Ureter (tissue), 1 donor: Measurements from ENCODE around the gene RPL41. TPM values are rescaled to one million over a fixed set of nuclear protein-coding genes. Genes with fewer than 3 reads are reported as not detected.

Experiments used
- DNase-seq: peaks from one replicate; pipeline ENCODE4 v3.0.0-alpha.2; 2020; ENCODE audit warnings: low spot score
- total RNA-seq: library from RNA; stranded (reverse); gene quantifications from one replicate; pipeline ENCODE4 v1.2.4, GENCODE V29; 2023
- donor health status: DM: yes; HTN: yes; CAD: no.

The RPL41 gene
- total RNA-seq, 1 donor from 2014 or later, result 5,339 TPM

DNA sequence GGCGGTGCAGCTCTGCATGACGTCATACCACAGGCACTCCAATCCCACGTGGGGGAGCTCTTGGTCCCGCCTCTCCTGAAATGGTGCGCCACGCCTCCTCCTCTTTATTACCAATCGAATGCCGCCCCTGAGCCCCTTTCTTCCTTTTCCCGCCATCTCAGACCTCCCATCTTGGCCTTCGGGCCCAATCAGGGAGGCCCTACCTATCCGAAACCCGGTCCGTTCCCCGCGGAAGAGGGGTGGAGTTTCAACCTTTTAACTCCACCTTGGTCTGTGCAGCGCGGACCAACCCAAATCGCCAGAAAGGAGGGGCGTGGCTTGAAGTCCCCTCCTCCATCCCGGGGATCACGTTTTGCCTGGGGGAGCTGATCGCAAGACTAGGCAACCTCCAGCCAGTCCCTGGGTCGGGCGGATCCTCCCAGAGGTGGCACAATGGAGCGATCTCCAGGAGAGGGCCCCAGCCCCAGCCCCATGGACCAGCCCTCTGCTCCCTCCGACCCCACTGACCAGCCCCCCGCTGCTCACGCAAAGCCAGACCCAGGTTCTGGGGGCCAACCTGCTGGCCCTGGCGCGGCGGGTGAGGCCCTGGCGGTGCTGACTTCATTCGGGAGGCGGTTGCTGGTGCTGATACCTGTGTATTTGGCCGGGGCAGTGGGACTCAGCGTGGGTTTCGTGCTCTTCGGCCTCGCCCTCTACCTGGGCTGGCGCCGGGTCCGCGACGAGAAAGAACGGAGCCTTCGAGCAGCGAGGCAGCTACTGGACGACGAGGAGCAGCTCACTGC lies 11.6 kb downstream of the RPL41 start, which contains the start of gene ESYT1:
TSS of gene ESYT1 (plus strand) at position 380 of the 782 bp plus-strand sequence. CDS start at position 433, 53 bp downstream.
- DNase-seq, result peak; percentile 99

DNA sequence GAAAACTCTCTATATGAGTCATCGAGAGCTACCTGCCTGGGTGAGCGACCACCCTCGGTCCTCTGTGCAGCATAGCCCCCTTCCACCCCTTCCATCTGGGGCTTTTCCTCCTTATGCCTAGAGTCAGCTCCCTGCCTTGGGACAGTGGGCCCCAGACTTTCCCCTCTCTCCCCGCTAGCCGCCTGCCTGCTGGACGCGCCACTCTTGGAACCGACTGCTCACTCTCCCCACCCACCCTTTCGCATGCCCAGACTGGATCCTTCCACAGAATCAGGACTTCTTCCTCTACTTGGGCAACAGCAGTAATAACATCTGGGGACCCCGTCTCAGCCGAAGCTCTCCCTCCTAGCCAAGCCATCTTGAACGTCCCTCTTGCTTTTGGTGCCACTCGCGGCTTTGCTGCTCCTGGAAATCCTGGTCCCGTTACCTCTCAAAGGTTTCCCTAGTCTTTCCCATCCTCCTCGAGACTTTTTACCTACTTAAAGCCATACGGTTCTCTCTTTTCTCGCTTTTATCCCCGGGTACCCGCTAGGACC lies 12.3 kb downstream of the RPL41 start:
- no peak for DNase-seq

DNA sequence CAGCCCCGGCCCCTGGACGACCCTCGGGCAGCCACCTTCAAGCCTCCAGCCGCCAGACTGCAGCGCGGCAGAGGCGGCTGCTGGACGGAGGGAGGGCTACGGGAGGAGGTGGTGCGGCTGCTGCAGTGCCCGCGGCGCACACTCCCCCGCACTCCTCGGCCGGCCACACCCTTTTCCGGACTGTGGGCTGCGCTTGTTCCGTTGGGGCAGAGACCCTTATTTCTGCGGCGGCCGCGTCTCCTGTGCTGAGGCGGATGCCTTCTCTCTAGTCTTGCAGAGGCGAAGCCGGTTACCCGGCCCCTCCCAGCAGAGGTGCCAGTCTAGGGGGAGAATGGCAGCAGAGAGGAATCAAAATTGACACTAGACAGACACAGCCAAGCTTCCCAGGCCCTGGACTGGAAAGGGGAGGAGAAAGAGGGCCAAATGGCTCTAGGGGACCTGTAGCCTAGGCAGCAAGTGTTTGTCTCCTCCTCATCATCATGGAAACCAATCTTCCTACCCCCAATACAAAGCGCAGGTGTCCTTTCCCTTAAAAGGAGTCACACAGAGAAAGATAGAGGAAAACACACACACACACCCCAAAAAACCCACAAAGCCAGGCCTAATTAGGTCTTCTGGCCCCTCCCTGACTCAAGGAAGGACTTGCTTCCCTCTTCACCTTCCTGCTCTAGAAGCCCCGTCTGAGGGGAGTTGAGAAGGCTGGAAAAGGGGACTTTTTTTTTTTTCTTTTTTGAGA lies 12.9 kb downstream of the RPL41 start:
- DNase-seq, result peak; percentile 77

DNA sequence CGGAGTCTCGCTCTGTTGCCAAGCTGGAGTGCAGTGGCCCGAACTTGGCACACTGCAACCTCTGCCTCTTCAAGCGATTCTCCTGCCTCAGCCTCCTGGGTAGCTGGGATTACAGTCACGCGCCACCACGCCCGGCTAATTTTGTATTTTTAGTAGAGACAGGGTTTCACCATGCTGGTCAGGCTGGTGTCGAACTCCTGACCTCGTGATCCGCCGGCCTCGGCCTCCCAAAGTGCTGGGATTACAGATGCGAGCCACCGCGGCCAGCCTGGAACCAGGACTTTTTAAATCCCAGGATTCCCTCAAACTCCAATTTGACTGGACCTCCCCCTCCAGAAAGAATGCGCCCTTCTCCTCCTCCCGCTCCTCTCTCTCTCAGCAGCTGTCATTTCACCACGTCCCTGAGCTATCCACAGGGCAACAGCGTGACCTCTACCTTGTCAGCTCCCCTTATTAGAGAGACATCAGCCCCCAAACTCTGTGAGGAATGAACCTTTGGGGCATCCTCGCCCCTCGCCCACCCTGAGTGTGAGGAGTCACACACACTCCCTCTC lies 13.6 kb downstream of the RPL41 start:
- DNase-seq, result no peak

DNA sequence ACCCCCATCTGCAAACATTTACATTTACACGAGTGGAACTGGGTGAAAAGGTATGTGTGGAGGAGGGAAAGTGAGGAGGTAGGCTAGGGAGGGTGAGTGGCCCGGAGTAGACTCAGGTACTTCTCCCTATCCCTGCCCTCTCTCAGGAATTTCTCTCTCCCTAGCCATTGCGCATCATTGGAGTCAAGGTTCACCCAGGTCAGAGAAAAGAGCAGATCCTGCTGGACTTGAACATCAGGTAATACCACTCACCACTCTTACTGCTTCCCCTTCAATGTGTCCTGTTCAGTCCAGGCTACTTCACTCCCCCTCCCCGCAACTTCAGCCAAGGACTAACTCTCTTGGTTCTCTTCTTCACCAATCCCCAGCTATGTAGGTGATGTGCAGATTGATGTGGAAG lies 14.4 kb downstream of the RPL41 start:
- no peak for DNase-seq

DNA sequence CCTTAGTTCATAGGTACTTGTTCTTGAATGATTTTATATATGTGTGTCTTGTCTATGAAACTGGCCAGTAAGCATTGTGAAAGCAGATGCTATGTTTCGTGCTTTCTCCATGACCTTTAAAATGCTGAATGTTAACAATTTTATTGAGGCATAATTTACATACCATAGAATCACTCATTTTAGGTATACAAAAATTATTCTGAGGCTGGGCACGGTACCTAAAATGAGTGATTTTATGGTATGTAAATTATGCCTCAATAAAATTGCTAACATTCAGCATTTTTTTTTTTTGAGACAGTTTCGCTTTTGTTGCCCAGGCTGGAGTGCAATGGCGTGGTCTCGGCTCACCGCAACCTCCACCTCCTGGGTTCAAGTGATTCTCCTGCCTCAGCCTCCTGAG lies 18.5 kb downstream of the RPL41 start:
- DNase-seq, result no peak

DNA sequence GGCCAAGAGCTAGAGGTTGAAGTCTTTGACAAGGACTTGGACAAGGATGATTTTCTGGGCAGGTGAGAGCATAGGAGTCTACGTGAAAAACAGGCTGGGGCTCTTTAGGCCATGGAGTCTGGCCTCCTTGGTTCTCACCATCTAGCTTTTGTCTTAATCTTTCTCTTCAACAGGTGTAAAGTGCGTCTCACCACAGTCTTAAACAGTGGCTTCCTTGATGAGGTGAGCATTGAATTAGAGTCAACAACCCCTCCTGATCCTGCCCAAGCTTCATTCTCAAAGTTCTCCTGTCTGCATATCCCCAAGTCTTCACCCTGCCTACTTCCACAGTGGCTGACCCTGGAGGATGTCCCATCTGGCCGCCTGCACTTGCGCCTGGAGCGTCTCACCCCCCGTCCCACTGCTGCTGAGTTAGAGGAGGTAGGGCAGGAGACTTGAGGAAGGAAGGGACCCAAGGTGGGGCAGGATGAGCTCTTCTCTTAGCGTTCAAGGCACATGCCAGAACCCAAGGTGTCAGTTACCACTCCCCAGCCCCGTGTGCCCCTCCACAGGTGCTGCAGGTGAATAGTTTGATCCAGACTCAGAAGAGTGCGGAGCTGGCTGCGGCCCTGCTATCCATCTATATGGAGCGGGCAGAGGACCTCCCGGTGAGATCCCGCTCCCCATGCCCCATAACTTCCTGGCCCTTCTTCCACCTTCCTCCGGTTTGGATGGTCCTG lies 21.6 kb downstream of the RPL41 start:
- no peak for DNase-seq

DNA sequence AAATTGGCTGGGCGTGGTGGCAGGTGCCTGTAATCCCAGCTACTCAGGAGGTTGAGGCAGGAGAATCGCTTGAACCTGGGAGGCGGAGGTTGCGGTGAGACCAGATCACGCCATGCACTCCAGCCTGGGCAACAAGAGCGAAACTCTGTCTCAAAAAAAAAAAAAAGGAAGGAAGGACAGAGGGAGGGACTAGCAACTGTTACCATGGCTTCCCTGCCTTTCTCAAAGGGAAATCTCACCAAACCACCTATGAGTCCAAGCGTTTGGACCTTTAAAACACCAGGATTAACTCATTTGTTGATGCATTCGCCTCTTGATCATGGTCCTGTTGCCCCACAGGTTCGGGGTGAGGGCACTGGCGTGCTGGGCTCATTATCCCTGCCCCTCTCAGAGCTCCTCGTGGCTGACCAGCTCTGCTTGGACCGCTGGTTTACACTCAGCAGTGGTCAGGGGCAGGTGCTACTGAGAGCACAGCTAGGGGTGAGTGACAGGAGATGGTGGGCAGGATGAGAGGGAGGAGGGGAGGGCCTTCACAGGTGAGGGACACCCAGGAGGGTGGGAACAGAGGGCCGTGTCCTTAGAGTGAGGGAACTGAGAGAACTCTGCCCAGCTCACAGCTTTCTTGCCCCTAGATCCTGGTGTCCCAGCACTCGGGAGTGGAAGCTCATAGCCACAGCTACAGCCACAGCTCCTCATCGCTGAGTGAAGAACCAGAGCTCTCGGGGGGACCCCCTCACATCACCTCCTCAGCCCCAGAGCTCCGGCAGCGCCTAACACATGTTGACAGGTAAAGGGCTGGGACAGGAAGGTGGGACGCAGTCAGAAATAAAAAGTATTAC lies 25.7 kb downstream of the RPL41 start:
- no peak for DNase-seq

DNA sequence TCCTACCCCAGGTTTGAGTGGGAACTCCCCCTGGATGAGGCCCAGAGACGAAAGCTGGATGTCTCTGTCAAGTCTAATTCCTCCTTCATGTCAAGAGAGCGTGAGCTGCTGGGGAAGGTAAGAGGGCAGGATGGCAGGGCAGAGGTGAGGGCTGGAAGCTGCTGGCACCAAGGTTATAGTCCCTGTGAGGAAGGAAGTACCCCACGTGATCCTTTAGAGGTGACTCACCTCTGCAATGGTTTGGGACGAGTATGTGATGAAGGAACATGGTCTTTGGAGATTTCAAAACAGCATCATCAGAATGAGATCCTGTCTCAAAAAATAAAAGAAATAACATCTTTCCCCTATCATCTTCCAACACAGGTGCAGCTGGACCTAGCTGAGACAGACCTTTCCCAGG lies 26.8 kb downstream of the RPL41 start:
- no peak for DNase-seq

DNA sequence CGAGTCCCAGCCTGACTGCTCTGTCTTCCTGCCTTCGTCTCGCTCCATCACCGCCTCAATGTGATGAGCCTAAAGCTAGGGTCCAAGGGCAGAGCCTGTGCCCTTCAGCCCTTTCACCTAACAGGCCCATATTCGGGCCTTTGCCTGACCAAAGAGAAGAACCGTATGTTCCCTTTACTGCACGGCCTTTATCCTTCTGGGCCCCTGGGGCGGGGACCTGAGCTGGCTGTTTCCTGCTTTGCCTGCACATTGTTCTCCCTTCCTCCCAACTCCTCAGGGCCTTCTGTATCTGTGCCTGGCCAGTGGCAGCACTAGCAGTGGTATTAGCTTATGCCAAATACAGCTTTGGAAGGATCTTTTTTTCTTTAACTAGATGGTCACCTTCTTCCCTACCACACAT lies 27.4 kb downstream of the RPL41 start:
- DNase-seq, result no peak

DNA sequence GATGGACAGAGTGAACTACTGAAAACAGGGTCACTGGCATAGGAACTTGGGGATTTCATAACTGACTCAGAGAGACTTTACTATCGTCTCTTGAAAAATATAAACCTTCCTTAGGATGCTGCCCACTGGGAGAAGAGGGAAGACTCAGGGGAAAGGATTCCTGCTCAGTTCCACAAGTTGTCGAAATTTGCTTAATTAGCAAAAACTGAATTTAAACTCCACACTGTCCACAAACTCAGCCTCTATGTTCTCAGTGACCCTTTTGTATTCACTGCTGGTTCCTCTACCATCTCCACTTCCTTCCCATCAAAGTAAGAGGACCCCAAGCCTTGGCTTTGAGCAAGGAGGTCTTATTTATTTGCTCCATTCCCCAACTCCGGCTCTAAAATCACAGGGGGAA lies 28.8 kb downstream of the RPL41 start:
- no peak for DNase-seq

DNA sequence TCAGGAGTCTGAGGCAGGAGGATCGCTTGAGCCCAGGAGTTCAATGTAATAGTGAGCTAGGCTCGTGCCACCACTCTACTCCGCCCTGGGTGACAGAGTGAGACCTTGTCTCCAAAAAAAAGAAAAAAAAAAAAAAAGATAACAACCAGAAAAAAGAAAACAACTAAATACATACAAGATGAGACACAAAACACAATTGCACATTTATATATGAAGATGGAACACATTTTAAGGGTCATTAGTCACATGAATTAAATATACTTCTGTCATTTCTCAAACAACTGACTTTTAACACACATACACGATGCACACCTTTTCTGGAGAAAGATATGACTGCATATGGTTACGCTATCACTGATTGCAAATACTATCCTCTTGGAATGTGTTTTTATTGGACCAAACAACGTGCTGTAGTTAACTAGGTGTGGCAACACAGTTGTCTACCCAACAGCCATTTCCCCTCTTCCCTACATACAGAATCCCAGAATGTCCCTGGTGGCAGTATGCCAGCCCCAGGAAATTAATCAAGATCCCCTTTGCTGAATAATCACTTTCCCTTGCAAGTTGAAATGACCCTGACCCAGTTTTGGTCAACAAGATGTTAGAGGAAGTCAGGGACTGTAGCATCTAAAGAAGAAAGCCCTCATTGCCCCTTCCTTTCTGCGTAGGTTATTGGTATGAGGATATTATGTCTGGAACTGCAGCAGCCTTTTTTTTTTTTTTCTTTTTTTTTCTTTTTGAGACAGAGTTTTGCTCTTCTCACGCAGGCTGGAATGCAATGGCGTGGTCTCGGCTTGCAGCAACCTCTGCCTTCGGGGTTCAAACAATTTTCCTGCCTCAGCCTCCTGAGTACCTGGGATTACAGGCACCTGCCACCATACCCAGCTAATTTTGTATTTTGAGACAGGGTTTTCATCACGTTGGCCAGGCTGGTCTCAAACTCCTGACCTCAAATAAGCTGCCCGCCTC lies 30.3 kb downstream of the RPL41 start:
- DNase-seq, result no peak

DNA sequence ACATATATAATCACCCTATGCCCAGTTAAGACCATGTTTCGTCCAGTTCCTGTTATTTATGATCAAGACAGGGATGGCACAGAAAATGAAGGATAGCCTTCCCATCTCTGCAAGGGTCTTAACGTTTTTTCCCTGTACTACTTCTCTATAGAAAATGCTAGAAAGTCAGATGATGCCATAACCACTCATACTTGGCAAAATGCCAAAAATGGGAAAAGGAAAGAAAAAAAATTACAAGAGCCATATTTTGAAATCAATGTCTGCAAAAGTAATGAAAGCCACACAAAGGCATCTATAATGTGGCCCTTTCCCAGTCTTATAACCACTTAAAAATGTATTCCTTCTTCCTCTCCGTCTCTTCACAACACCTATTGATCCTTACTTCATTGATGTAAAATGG lies 34.1 kb downstream of the RPL41 start:
- DNase-seq, result no peak

DNA sequence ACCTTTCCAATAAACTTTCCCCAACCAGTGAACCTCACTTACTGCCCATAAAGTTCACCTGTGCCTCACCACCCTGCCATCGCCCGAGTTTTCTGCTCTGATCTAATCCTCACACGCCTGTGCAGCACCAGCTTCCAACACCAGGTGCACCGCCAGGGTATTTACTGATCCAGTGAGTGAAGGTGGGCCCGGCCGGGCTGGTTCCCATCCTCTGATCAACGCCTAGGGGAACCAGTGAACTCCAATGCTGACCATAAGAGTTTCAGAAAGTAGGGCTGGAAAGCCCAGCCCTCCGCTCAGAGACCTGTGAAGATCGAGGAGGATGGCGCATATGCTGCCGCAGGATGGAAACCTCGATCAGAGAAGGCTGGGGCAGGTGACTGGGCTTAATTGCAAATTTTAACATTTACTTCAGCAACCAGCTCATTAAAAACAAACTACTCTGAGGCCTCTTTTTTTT lies 35.3 kb downstream of the RPL41 start:
- DNase-seq, result no peak

DNA sequence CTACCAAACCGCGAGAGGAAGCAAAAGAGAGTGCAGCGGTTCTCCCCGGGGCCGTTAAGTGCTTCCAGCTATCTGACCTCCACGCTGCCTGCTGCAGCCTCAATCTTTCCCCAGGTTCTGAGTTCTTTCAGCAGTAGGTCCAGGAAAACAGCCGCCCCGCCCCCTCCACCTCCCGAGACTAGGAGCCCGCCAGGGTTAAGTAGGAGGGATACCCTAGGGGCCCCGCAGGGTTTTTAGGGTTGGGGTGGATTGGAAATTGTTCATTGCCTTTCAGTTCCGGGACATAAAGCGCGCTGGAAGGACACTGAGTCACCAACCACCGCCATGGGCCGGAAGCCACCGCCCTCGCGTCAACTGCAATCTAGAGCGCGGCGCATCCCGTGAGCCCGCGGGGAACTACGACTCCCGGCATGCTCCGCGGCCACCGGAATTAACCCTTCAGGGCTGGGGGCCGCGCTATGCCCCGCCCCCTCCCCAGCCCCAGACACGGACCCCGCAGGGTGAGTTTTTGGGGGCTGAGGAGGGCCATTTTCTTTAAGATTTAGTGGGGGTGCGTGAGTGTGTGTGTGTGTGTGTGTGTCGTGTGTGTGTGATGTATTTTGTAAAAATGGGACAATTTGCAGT lies 35.8 kb downstream of the RPL41 start, which contains the start of gene MYL6B:
TSS of gene MYL6B (plus strand) at position 456 of the 624 bp plus-strand sequence. CDS start 1,332 bp downstream, outside the sequence.
- peak; percentile 95 for DNase-seq

DNA sequence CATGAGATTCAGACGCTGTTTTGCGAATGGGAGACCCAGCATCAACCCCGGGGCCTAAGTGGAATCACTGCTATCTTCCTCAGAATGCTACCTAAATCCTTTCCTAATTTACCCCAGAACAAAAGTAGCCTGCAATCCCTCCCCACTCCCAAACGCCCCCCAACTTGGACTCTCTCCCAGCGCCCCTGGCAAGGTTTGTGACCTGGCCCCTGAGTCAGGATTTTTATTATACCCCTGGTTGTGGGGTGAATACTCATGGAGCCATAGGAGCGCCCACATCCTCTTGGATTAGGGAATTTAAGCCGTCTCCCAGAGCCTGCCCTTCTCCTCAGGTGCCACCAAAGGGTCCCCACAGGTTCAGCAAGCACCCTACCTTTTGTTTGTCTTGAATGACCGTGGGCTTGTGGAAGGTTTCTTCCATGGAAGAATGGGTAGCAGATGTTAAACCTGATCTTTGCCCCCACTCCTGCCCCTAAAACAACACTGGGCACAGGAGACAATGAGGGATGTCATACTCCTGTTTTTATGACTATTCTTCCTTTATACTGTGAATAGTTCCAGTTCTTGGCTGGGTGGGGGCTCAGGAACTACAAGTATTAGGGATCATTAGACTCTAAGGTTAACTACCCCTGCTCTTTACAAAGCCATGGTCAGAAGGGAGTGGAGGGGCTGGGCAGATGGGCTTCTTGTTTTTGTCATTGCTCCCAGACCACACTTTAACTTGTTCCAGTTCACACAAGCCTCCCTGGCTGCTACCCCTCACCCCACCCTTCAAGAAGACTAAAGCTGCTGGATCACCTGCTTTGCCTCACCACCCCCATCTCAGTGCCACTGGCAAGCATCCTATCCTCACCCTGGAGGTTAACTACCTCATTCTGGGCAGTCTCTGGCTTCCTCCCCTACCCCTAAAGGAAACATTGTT lies 36.6 kb downstream of the RPL41 start:
- no peak for DNase-seq

DNA sequence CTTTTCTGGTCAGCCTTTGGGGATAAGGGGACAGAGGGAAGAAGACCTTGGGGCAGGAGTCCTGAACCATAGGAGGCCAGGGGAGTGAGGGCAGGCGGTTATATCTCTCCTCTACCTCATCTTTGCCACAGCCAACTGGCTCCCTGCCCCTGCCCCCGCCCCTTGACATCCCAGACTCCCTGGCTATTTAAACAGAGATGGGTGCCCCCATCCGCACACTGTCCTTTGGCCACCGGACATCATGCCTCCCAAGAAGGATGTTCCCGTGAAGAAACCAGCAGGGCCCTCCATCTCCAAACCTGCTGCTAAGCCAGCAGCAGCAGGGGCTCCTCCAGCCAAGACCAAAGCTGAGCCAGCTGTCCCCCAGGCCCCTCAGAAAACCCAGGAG lies 37.2 kb downstream of the RPL41 start:
- no peak for DNase-seq

DNA sequence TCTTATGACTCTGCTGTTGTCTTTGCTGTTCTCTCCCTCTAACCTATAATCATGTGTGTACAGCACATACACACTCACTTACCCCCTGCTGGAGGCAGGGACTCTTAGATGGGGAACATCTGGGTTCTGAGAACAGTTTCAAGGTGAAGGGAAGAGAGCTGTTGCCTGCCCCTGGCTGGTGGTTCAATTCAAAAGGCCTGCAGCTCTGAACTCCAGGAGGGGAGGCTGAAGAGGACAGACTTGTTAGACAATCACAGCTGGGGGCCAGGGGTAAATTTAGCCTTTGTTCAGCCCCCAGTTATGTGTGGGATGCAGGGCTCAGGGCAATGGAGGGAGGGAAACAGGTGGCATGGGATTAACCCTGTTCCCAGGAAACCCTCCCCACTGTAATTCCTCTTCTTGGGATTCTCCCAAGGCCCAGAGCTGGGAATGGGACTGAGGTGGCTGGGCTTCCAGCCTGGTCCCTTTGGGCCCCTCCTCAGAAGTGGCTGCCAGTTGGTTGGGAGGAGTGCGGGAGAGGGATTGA lies 37.9 kb downstream of the RPL41 start:
- no peak for DNase-seq
